SHP77 (cell line): ENCODE results near the gene TAF6L.
"Not testable (repeated sequence)": the region's sequence is repeated elsewhere in the genome, so short reads cannot be mapped to it uniquely, and the experiment has no call there.

Source experiments
- DNase-seq, 2 experiments: peaks; one replicate each; lab custom pipeline; 2025; lab: John Stamatoyannopoulos, UW

Gene TAF6L

GRCh38 chr11:62757846-62758788 is 13.1 kb upstream of the TAF6L start:
- no peak for DNase-seq

GRCh38 chr11:62760867-62761227 is 10.3 kb upstream of the TAF6L start:
- not testable (repeated sequence) for DNase-seq

DNA sequence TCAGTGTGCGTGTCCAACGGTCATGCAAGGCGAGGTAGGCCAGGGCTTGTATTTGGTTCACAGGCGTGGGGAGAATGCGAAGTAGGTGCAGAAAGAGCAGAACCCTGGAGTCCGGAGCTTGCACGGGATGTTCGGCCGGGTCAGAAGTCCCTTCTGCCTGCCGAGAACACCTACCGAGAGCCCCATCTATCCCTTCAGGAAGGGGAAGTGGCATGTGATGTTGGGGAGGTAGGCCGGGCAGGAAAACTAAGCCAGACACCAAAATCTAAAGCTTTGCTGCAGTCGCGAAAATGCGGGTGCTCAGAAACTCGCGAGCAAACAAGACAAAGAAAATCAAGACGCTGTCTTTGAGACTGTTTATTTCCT is 435 bp upstream of the TAF6L start:
- DNase-seq = peak; percentile 51 to 71

DNA sequence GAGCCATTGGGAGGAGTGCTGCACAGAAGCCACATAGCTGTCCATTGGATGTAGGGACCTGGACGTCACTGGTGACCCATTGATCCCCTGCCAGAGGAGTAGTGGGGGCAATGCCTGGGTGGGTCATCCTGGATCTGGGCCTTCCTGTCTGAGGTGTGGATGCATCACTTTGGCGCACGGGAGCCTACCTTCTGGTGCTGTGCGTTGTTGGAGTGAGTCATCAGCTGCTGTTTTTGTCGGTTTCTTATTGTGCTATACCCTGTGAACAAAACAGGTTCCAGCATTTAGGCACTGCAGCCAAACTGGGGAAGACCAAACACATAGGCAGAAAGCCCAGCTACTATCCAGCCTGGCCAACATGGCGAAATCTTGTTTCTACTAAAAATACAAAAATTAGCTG is 3.2 kb downstream of the TAF6L start:
- no peak for DNase-seq

DNA sequence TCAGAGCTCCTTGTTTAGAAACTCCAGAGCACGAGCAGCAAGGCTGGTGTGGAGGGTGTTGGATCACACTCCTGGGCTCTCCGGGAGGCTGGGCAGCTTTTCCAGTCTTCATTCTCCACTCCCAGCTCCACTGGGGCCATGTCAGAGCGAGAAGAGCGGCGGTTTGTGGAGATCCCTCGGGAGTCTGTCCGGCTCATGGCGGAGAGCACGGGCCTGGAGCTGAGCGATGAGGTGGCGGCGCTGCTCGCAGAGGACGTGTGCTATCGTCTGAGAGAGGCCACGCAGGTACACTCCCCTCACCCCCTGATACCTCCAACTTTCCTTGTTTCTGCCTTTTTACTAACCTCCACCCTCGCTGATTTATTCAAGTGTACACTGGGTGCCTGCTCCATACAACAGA is 4.5 kb downstream of the TAF6L start:
- DNase-seq = no peak

DNA sequence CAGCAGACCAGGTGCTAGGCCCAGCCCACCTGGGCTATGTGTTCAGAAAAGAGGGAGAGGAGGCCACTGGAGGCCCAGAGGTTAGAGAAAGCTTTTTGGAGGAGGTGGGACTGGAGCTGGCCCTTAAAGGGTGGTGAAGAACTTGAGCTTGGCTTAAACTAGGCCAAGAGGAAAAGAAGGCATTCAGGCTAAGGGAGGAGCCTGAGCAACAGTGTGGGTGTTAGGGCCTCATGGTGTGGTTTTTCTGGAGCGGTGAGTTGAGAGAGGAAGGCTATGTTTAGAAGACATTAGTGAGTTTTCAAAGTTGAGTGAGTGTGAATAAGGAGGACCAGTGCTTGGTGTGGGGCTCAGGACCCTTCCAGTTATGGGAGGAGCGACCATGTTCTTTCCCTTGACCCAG is 6.2 kb downstream of the TAF6L start:
- no peak for DNase-seq

GRCh38 chr11:62778441-62778840 is 7.2 kb downstream of the TAF6L start:
- no peak for DNase-seq

GRCh38 chr11:62782753-62783152 is 11.6 kb downstream of the TAF6L start:
- no peak for DNase-seq

DNA sequence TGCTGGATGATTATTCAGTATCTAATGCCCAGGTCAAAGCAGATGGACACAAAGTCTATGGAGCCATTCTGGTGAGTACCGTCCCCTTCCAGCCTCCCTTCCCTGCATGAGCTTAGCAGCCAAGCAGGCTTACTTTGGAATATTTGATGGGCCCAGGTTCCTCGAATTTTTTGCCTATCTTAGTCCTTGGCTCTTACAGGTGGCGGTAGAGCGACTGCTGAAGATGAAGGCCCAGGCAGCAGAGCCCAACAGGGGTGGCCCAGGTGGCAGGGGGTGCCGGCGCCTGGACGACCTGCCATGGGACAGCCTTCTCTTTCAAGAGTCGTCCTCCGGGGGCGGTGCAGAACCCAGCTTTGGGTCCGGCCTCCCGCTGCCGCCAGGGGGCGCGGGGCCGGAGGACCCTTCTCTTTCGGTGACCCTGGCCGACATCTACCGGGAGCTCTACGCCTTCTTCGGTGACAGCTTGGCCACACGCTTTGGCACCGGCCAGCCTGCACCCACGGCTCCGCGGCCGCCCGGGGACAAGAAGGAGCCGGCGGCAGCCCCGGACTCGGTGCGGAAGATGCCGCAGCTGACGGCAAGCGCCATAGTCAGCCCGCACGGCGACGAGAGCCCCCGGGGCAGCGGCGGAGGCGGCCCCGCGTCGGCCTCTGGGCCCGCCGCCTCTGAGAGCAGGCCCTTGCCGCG is 15.3 kb downstream of the TAF6L start:
- peak; percentile 76 to 80 for DNase-seq

GRCh38 chr11:62787005-62787759 is 16.0 kb downstream of the TAF6L start, which contains the start of gene TMEM179B:
TMEM179B (plus strand) TSS chr11:62787402; CDS start chr11:62787432, 30 bp downstream.
- peak; percentile 95 to 97 for DNase-seq

DNA sequence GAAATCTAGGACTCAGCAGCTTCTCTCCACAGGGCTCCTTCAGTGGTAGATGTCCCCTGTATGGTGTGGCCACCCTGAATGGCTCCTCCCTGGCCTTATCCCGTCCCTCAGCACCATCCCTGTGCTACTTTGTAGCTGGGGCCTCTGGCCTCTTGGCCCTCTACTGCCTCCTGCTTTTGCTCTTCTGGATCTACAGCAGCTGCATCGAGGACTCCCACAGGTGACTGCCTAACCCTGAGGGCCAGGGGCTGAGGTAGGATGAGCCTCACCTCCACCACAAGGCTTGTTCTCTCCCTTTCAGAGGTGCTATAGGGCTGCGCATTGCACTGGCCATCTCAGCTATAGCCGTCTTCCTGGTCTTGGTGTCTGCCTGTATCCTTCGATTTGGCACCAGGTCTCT is 17.8 kb downstream of the TAF6L start:
- DNase-seq = peak in 1 of 2 experiments; percentile 7

DNA sequence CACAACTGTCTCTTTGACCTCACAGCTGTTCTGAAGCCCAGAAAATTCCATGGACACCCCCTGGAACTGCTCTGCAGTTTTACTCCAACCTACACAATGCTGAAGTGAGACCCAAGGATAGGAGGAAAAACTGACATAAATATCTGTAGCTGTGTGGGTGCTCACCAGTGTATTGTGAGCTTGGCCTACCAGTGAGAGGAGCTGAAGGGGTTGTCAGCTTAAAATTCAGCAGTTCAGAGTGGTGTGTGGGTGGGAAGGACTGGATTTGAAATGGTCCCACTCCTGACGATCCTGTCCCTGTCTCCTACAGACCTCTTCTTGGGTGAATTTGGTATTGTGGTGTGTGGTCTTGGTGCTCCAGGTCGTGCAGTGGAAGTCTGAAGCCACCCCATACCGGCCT is 18.4 kb downstream of the TAF6L start:
- DNase-seq = no peak

GRCh38 chr11:62791501-62792201 is 20.5 kb downstream of the TAF6L start, which contains the start of gene TMEM223:
TMEM223 (minus strand) TSS chr11:62792006; CDS start chr11:62791994, 12 bp downstream.
- peak; percentile 59 to 81 for DNase-seq

- DNase-seq = no peak
These were observed 21.0 kb downstream of the TAF6L start for GRCh38 chr11:62792202-62792575.

DNA sequence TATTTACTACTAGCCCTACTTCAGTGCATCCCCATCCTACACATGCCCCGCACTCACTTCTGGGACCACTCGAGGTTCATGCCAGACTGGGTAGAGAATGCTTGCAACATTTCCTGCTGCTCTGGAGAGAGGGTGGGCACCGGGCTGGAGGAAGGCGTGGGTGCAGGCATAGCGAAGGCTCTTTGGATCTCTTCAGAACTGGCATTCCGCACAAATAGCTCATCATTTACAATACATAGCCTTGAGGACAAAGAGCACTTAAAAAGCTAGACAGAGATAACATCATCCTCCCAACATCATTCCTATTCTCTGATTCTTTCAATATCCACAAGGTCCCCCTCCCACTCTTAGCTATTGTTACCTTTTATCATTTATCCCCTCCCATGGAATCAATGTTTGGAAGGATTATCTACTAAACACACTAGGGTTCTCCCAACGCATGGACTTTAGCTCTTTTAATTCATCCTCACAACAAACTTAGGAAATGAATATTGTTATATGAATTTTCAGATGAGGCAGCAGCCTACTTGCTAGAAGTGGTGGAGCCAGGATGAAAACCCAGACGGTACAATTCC is 23.1 kb downstream of the TAF6L start:
- DNase-seq = no peak

GRCh38 chr11:62796281-62796680 is 25.1 kb downstream of the TAF6L start:
- no peak for DNase-seq

GRCh38 chr11:62799486-62799885 is 28.3 kb downstream of the TAF6L start:
- DNase-seq = no peak

DNA sequence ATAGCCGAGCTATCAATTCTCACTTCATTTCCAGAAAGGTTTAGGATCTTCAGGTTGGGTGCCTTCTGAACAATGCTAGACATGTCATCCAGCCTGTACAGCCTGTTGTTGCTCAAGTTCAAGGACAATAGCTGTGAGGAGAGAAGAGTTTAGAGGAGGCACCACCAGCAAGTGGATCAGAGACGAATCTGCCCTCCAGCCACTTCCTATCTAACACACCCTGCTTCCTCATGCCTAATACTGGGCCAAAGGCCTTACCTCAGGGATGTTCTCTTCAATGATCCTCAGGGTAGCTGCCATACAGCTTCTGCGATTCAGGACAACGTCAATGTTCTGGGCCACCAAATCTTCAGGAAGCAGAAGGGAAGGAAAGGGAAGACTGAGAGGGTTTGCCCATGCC is 29.9 kb downstream of the TAF6L start:
- no peak for DNase-seq

DNA sequence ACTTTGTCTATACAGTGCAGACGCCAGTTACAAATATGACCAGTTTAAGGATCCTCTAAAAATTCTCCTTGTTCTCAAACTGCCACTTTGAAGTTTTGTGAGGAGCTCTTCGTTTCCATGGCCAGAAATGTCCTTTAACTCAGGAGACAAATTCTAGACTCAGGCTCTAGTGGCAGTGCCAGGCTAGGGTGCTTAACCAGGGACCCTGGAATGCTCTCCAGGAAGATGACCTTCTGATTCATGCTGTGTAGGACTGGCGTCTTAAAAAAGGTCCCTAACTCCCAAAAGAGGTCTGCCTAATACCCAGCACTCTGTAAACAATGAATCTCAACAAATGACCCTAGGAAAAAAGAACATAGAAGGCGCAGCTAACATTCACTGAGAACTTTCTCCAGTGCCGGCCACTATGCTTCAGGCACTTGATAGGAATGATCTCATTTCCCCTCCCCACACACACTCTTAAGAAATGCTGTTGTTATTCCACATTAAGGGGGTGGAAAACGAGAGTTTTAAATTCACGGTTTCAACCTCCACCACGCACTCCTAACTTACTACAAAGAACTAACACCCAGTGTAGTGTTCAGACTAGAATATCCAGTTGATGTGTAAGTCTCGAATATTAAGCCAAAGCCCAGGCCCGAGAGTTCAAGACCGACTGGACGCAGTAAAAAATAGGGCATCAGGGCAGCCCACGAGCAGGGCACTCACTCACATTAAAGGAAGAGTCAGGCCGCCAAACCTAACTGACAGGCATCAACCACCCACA is 33.3 kb downstream of the TAF6L start:
- no peak for DNase-seq

DNA sequence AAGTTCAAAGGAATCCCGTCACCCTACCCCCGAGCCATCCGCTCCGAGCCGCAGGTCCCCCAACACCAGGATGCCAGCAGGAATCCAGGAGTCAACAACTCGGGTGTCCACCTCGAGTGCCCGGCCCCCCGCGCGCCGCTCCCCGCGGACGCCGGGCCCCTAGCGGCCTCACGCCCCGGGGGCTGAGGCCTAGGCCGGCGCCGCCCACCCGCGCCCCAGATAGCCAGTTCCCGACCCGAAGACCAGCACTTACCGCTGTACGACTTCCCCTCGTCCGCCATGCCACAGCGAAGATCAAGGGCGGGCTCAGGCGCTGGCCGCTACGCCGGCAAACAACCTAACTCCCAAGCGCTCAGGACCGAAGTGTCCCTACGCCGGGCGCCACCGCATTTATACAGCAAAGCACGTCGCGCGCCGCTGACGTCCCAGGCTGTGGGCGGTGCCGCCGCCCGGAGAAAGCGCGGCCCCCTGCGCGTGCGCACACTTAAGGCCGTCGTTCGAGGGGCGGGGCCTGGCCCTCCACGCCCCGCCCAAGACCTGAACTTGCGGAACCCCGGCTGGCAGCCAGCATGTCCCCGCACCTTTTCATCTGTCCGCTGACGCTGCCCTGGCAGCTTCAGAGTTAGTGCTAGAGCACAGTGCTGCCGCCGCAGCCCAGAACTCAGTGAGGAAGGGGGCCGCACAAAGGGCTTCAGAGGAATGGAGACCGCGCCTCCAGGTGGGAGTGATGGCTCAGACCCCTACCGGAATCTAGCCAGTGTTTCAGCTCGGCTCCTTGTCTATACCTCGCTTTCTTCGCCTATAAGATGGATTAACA is 34.1 kb downstream of the TAF6L start, which contains the start of gene NXF1:
TSS of gene NXF1 (minus strand) at position 365 of the 817 bp plus-strand sequence. CDS start at position 281, 84 bp downstream.
- peak; percentile 83 to 90 for DNase-seq
